ENCODE measurements around the gene TMA7B. TPM values are rescaled to one million over a fixed set of nuclear protein-coding genes. Genes with fewer than 3 reads are reported as not detected.

The TMA7B gene
- total RNA-seq, 1 donor from 2014 or later, result 1.0 TPM

DNA sequence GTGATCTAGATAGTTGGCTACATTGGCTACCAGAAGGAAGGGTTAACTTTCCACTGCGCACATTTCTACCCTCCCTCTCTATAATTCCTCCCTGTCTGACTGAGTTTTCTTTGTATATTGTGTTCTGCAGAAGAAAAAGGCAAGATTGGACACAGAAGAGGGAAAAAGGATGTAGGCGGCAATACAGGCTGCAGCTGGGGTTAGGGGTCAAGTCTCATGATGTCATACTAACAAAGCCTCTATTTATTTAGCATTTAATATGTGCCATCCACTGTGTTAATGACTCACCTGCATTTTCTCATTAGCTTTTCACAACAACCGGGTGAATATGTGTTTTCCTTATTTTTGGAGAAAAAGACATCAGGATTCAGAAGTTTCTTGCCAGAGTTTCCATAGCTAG lies 36.5 kb downstream of the TMA7B start:
- Mint-ChIP-seq H3K36me3 (ENCODE audit: low read depth, unreplicated experiment) (no peaks in the 10 kb centered on the region), H3K4me1 (ENCODE audit: unreplicated experiment) (peaks cover 42% of the 10 kb centered on the region), H3K4me3 (ENCODE audit: unreplicated experiment) (no peak overlapping the region), H3K9me3 (ENCODE audit: unreplicated experiment) (no peaks in the 10 kb centered on the region), H3K27me3 (ENCODE audit: unreplicated experiment) (no peaks in the 10 kb centered on the region), H3K27ac (ENCODE audit: unreplicated experiment) (no peak overlapping the region)
- DNase-seq (ENCODE audit: low spot score), result no peak
- TF ChIP-seq, protein P1, sequence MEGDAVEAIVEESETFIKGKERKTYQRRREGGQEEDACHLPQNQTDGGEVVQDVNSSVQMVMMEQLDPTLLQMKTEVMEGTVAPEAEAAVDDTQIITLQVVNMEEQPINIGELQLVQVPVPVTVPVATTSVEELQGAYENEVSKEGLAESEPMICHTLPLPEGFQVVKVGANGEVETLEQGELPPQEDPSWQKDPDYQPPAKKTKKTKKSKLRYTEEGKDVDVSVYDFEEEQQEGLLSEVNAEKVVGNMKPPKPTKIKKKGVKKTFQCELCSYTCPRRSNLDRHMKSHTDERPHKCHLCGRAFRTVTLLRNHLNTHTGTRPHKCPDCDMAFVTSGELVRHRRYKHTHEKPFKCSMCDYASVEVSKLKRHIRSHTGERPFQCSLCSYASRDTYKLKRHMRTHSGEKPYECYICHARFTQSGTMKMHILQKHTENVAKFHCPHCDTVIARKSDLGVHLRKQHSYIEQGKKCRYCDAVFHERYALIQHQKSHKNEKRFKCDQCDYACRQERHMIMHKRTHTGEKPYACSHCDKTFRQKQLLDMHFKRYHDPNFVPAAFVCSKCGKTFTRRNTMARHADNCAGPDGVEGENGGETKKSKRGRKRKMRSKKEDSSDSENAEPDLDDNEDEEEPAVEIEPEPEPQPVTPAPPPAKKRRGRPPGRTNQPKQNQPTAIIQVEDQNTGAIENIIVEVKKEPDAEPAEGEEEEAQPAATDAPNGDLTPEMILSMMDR (IDR thresholded peaks at IDR 0.05; ENCODE audit: unreplicated experiment), result no peak

- Mint-ChIP-seq H3K27ac (ENCODE audit: unreplicated experiment) (peak overlapping the region; percentile 72), H3K4me1 (ENCODE audit: unreplicated experiment) (peaks cover 48% of the 10 kb centered on the region), H3K9me3 (ENCODE audit: unreplicated experiment) (no peaks in the 10 kb centered on the region), H3K4me3 (ENCODE audit: unreplicated experiment) (peak overlapping the region; percentile 5), H3K36me3 (ENCODE audit: low read depth, unreplicated experiment) (no peaks in the 10 kb centered on the region), H3K27me3 (ENCODE audit: unreplicated experiment) (peaks cover 1% of the 10 kb centered on the region)
- no peak for DNase-seq (ENCODE audit: low spot score)
- TF ChIP-seq, protein P1 (IDR thresholded peaks at IDR 0.05; ENCODE audit: unreplicated experiment), result no peak
These were observed 37.2 kb downstream of the TMA7B start for GRCh38 chr22:39997421-39997820.

DNA sequence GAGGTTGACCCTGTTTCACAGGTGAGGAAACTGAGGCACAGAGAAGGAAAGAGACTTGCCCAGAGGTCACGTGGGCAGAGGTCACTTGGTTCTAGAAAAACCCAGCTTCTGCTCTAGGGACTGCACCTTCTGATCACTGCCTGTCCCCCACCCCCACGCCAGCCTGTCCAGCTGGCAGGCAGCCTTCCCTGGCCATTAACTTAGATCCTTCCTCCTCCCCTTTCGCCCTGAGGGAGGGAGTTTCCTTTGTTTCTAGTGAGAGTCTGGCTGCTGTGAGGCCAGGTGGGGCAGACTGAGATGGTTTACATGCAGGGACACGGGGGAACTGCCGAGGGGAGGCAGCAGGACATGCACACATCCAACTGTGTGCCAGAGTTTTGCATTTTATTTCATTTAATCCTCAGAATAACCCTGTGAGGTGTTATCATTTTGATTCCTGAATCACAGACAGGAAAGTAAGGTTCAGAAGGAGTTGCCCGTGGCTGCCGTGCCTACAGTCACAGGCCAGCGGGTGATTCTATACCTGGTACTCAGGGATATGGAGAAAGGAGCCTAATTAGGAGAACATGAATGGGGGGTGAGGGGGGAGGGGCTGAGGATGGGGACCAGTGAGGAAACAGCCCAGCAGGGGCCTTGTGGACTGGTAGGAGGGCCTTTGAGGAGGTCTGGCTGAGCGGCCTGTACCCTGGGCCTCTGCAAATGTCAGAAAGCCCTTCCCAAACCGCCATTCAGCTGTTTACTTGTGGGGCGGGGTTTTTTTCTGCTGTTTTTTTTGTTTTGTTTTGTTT lies 37.9 kb downstream of the TMA7B start:
- Mint-ChIP-seq H3K27me3 (ENCODE audit: unreplicated experiment) (peaks cover 1% of the 10 kb centered on the region), H3K9me3 (ENCODE audit: unreplicated experiment) (no peaks in the 10 kb centered on the region), H3K4me3 (ENCODE audit: unreplicated experiment) (no peak overlapping the region), H3K4me1 (ENCODE audit: unreplicated experiment) (peaks cover 50% of the 10 kb centered on the region), H3K27ac (ENCODE audit: unreplicated experiment) (peak overlapping the region; percentile 57), H3K36me3 (ENCODE audit: low read depth, unreplicated experiment) (no peaks in the 10 kb centered on the region)
- TF ChIP-seq, protein P1 (IDR thresholded peaks at IDR 0.05; ENCODE audit: unreplicated experiment), result no peak
- peak; percentile 33 for DNase-seq (ENCODE audit: low spot score)

GRCh38 chr22:39999144-39999757 lies 39.1 kb downstream of the TMA7B start:
- H3K27ac Mint-ChIP-seq (ENCODE audit: unreplicated experiment), result no peak overlapping the region
- peaks cover 3% of the 10 kb centered on the region for H3K27me3 Mint-ChIP-seq (ENCODE audit: unreplicated experiment)
- H3K36me3 Mint-ChIP-seq (ENCODE audit: low read depth, unreplicated experiment), result no peaks in the 10 kb centered on the region
- peaks cover 50% of the 10 kb centered on the region for H3K4me1 Mint-ChIP-seq (ENCODE audit: unreplicated experiment)
- H3K9me3 Mint-ChIP-seq (ENCODE audit: unreplicated experiment), result no peaks in the 10 kb centered on the region
- H3K4me3 Mint-ChIP-seq (ENCODE audit: unreplicated experiment), result no peak overlapping the region
- DNase-seq (ENCODE audit: low spot score), result no peak
- TF ChIP-seq, protein P1 (IDR thresholded peaks at IDR 0.05; ENCODE audit: unreplicated experiment), result no peak

- Mint-ChIP-seq H3K27me3 (ENCODE audit: unreplicated experiment) (peaks cover 3% of the 10 kb centered on the region), H3K36me3 (ENCODE audit: low read depth, unreplicated experiment) (no peaks in the 10 kb centered on the region), H3K4me1 (ENCODE audit: unreplicated experiment) (peaks cover 50% of the 10 kb centered on the region), H3K9me3 (ENCODE audit: unreplicated experiment) (no peaks in the 10 kb centered on the region), H3K27ac (ENCODE audit: unreplicated experiment) (no peak overlapping the region), H3K4me3 (ENCODE audit: unreplicated experiment) (no peak overlapping the region)
- TF ChIP-seq, protein P1 (IDR thresholded peaks at IDR 0.05; ENCODE audit: unreplicated experiment), result no peak
- no peak for DNase-seq (ENCODE audit: low spot score)
These were observed 40.0 kb downstream of the TMA7B start for GRCh38 chr22:40000171-40000570.

All from endothelial cell (in vitro differentiated cells).